HepG2 (cell line): ENCODE measurements around the gene PASK. TPM values are rescaled to one million over a fixed set of nuclear protein-coding genes. Genes with fewer than 3 reads are reported as not detected.

Experiments
- CENPX ChIP-seq: sonication (generic); formaldehyde crosslinking; IDR thresholded peaks from 2 replicates; pipeline ENCODE4 v1.9.0; 2021; ENCODE audit warnings: mild to moderate bottlenecking, missing genetic modification reagents, moderate library complexity
- ELF4 ChIP-seq: sonication (generic); formaldehyde crosslinking; IDR thresholded peaks from 2 replicates; pipeline ENCODE4 v1.5.0; 2020; ENCODE audit warnings: missing genetic modification reagents, mild to moderate bottlenecking, moderate library complexity, borderline replicate concordance
- REPIN1 ChIP-seq: sonication (generic); formaldehyde crosslinking; IDR thresholded peaks from 2 replicates; pipeline ENCODE4 v1.8.0; 2022; ENCODE audit warnings: missing genetic modification reagents, low read depth, mild to moderate bottlenecking, borderline replicate concordance
- SP2 ChIP-seq: sonication (generic); formaldehyde crosslinking; IDR thresholded peaks from 2 replicates; pipeline ENCODE4 v1.5.1; 2020; ENCODE audit warnings: mild to moderate bottlenecking, missing genetic modification reagents
- TOE1 ChIP-seq: sonication (generic); formaldehyde crosslinking; IDR thresholded peaks from 2 replicates; pipeline ENCODE4 v1.4.0; 2020; ENCODE audit warnings: mild to moderate bottlenecking, missing genetic modification reagents
- YEATS2 ChIP-seq: sonication (generic); formaldehyde crosslinking; IDR thresholded peaks from 2 replicates; pipeline ENCODE4 v1.4.0; 2020; ENCODE audit warnings: missing genetic modification reagents, borderline replicate concordance
- YEATS4 ChIP-seq: sonication (generic); formaldehyde crosslinking; IDR thresholded peaks from 2 replicates; pipeline ENCODE4 v1.4.0; 2020; ENCODE audit warnings: missing genetic modification reagents, borderline replicate concordance
- ZNF230 ChIP-seq: sonication (generic); formaldehyde crosslinking; IDR thresholded peaks from 2 replicates; pipeline ENCODE4 v1.4.0; 2020; ENCODE audit warnings: mild to moderate bottlenecking, missing genetic modification reagents
- ZNF546 ChIP-seq: sonication (generic); formaldehyde crosslinking; conservative IDR thresholded peaks from 2 replicates; pipeline ENCODE4 v1.8.1; 2023; ENCODE audit warnings: mild to moderate bottlenecking, missing genetic modification reagents
- ZNF766 ChIP-seq: sonication (generic); formaldehyde crosslinking; IDR thresholded peaks from 2 replicates; pipeline ENCODE4 v1.5.0; 2020; ENCODE audit warnings: missing genetic modification reagents, borderline replicate concordance
- ZNF773 ChIP-seq: sonication (generic); formaldehyde crosslinking; IDR thresholded peaks from 2 replicates; pipeline ENCODE4 v1.4.0; 2020; ENCODE audit warnings: missing genetic modification reagents, borderline replicate concordance
- ZNF792 ChIP-seq: IDR thresholded peaks from 2 replicates; pipeline ENCODE4 v1.6.1; 2016
- polyA plus RNA-seq, 8 experiments: library from polyadenylated mRNA; depleted of rRNA in 3 of 8; stranded (reverse) in 7 of 8; unstranded in 1 of 8; fragments of >200 nt; fragmentation: Illumina TruSeq in 4 of 8; extraction: Trizol in 4 of 8; gene quantifications; 2 replicates each; pipeline versions ENCODE4 v1.2.1 to v1.2.3, GENCODE V29; 2011 to 2016; ENCODE audit warnings: low read depth in 4 of 8, missing spikeins in 1 of 8, mixed read lengths in 1 of 8; ENCODE audit not compliant: insufficient read depth in 1 of 8
- total RNA-seq, 5 experiments: library from RNA; depleted of rRNA; stranded (reverse); fragments of >200 nt; fragmentation: Illumina TruSeq; extraction: Trizol; gene quantifications; 2 replicates each; pipeline ENCODE4 v1.2.3, GENCODE V29; 2016; ENCODE audit warnings: low read depth in 1 of 5
- TF ChIP-seq, protein P1 (sequence below): sonication (generic); formaldehyde crosslinking; IDR thresholded peaks from 2 replicates; pipeline ENCODE4 v1.5.0; 2020; ENCODE audit warnings: missing genetic modification reagents, mild to moderate bottlenecking, borderline replicate concordance
- TF ChIP-seq, protein P2 (sequence below): sonication (generic); formaldehyde crosslinking; IDR thresholded peaks from 2 replicates; pipeline ENCODE4 v1.5.0; 2020; ENCODE audit warnings: missing genetic modification reagents, mild to moderate bottlenecking, borderline replicate concordance
- TF ChIP-seq, protein P3 (sequence below): sonication (generic); formaldehyde crosslinking; IDR thresholded peaks from 2 replicates; pipeline ENCODE4 v1.4.0; 2020; ENCODE audit warnings: mild to moderate bottlenecking, missing genetic modification reagents
- TF ChIP-seq, protein P4 (sequence below): sonication (generic); formaldehyde crosslinking; IDR thresholded peaks from 2 replicates; pipeline ENCODE4 v1.4.0; 2020; ENCODE audit warnings: missing genetic modification reagents, mild to moderate bottlenecking, borderline replicate concordance
- TF ChIP-seq, protein P5 (sequence below): sonication (generic); formaldehyde crosslinking; IDR thresholded peaks from 2 replicates; pipeline ENCODE4 v1.5.0; 2020; ENCODE audit warnings: missing genetic modification reagents
- TF ChIP-seq, protein P6 (sequence below): sonication (generic); formaldehyde crosslinking; IDR thresholded peaks from 2 replicates; pipeline ENCODE4 v1.4.0; 2020; ENCODE audit warnings: missing genetic modification reagents
- TF ChIP-seq, protein P7 (sequence below): sonication (generic); formaldehyde crosslinking; IDR thresholded peaks from 2 replicates; pipeline ENCODE4 v1.8.0; 2022; ENCODE audit warnings: mild to moderate bottlenecking, missing genetic modification reagents
- TF ChIP-seq, protein P8 (sequence below): sonication (generic); formaldehyde crosslinking; IDR thresholded peaks from 2 replicates; pipeline ENCODE4 v1.5.1; 2020; ENCODE audit warnings: mild to moderate bottlenecking, moderate library complexity, missing genetic modification reagents

The PASK gene
- total and polyA plus RNA-seq, 2 of the 13 experiments (the other 11 are each of a cell fraction or from before 2014, with no cell fraction given) = 6.9 to 17.0 TPM

DNA sequence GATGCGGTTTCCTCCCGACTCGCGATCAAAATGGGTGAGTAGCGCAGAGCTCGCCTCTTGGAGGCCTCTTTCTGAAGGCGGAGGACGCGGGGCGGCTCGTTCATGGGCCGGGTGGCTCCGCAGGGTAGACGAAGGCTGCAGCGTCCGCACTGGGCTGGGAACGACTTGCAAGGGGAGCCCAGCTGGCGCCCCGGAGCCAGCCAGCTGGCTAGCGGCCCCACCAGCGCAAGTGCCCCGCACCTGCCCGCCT is 328 bp upstream of the PASK start (continued):
- TF ChIP-seq, protein P1, sequence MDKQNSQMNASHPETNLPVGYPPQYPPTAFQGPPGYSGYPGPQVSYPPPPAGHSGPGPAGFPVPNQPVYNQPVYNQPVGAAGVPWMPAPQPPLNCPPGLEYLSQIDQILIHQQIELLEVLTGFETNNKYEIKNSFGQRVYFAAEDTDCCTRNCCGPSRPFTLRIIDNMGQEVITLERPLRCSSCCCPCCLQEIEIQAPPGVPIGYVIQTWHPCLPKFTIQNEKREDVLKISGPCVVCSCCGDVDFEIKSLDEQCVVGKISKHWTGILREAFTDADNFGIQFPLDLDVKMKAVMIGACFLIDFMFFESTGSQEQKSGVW (CRISPR knock-in tag) = no peak; the same call in 1 of the 2 replicates
- TF ChIP-seq TOE1 = no peak
- peak; percentile 2; the same call in 1 of the 2 replicates for TF ChIP-seq ELF4 (CRISPR knock-in tag)
- TF ChIP-seq, protein P2, sequence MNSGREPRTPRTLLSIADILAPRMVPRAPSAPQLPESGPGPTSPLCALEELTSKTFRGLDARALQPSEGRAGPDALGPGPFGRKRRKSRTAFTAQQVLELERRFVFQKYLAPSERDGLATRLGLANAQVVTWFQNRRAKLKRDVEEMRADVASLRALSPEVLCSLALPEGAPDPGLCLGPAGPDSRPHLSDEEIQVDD (CRISPR knock-in tag) = no peak
- peak; percentile 5 for TF ChIP-seq YEATS2 (CRISPR knock-in tag)
- TF ChIP-seq SP2 = peak; percentile 53
- no peak for TF ChIP-seq CENPX (CRISPR knock-in tag)
- TF ChIP-seq, protein P3, sequence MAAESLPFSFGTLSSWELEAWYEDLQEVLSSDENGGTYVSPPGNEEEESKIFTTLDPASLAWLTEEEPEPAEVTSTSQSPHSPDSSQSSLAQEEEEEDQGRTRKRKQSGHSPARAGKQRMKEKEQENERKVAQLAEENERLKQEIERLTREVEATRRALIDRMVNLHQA (CRISPR knock-in tag) = no peak
- TF ChIP-seq, protein P4, sequence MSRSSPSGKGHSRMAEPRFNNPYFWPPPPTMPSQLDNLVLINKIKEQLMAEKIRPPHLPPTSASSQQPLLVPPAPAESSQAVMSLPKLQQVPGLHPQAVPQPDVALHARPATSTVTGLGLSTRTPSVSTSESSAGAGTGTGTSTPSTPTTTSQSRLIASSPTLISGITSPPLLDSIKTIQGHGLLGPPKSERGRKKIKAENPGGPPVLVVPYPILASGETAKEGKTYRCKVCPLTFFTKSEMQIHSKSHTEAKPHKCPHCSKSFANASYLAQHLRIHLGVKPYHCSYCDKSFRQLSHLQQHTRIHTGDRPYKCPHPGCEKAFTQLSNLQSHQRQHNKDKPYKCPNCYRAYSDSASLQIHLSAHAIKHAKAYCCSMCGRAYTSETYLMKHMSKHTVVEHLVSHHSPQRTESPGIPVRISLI (CRISPR knock-in tag) = 0 out of 2 replicates have a peak, but pooled peaks have one; percentile 22
- 0 out of 2 replicates have a peak, but pooled peaks have one; percentile 25 for TF ChIP-seq ZNF230 (CRISPR knock-in tag)
- TF ChIP-seq, protein P5, sequence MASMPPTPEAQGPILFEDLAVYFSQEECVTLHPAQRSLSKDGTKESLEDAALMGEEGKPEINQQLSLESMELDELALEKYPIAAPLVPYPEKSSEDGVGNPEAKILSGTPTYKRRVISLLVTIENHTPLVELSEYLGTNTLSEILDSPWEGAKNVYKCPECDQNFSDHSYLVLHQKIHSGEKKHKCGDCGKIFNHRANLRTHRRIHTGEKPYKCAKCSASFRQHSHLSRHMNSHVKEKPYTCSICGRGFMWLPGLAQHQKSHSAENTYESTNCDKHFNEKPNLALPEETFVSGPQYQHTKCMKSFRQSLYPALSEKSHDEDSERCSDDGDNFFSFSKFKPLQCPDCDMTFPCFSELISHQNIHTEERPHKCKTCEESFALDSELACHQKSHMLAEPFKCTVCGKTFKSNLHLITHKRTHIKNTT (CRISPR knock-in tag) = no peak
- TF ChIP-seq, protein P6, sequence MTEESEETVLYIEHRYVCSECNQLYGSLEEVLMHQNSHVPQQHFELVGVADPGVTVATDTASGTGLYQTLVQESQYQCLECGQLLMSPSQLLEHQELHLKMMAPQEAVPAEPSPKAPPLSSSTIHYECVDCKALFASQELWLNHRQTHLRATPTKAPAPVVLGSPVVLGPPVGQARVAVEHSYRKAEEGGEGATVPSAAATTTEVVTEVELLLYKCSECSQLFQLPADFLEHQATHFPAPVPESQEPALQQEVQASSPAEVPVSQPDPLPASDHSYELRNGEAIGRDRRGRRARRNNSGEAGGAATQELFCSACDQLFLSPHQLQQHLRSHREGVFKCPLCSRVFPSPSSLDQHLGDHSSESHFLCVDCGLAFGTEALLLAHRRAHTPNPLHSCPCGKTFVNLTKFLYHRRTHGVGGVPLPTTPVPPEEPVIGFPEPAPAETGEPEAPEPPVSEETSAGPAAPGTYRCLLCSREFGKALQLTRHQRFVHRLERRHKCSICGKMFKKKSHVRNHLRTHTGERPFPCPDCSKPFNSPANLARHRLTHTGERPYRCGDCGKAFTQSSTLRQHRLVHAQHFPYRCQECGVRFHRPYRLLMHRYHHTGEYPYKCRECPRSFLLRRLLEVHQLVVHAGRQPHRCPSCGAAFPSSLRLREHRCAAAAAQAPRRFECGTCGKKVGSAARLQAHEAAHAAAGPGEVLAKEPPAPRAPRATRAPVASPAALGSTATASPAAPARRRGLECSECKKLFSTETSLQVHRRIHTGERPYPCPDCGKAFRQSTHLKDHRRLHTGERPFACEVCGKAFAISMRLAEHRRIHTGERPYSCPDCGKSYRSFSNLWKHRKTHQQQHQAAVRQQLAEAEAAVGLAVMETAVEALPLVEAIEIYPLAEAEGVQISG (CRISPR knock-in tag) = no peak; the same call in 1 of the 2 replicates
- no peak for TF ChIP-seq ZNF766 (CRISPR knock-in tag)
- no peak for TF ChIP-seq ZNF546 (CRISPR knock-in tag)
- no peak for TF ChIP-seq REPIN1 (CRISPR knock-in tag)
- no peak for TF ChIP-seq ZNF792
- TF ChIP-seq, protein P7, sequence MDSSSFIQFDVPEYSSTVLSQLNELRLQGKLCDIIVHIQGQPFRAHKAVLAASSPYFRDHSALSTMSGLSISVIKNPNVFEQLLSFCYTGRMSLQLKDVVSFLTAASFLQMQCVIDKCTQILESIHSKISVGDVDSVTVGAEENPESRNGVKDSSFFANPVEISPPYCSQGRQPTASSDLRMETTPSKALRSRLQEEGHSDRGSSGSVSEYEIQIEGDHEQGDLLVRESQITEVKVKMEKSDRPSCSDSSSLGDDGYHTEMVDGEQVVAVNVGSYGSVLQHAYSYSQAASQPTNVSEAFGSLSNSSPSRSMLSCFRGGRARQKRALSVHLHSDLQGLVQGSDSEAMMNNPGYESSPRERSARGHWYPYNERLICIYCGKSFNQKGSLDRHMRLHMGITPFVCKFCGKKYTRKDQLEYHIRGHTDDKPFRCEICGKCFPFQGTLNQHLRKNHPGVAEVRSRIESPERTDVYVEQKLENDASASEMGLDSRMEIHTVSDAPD (CRISPR knock-in tag) = no peak
- TF ChIP-seq ZNF773 (CRISPR knock-in tag) = no peak
- TF ChIP-seq, protein P8, sequence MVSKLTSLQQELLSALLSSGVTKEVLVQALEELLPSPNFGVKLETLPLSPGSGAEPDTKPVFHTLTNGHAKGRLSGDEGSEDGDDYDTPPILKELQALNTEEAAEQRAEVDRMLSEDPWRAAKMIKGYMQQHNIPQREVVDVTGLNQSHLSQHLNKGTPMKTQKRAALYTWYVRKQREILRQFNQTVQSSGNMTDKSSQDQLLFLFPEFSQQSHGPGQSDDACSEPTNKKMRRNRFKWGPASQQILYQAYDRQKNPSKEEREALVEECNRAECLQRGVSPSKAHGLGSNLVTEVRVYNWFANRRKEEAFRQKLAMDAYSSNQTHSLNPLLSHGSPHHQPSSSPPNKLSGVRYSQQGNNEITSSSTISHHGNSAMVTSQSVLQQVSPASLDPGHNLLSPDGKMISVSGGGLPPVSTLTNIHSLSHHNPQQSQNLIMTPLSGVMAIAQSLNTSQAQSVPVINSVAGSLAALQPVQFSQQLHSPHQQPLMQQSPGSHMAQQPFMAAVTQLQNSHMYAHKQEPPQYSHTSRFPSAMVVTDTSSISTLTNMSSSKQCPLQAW (CRISPR knock-in tag) = peak; percentile 47; the same call in 1 of the 2 replicates
- no peak for TF ChIP-seq YEATS4 (CRISPR knock-in tag)
